NCI-H2171 treated with DMSO at 0.1 percent for 48 hours (cell line): ENCODE data around the gene MYL12B.
A peak's percentile ranks its signal among the peaks of the same experiment; 100 is the strongest.

Experiments used
- DNase-seq: peaks from one replicate; lab custom pipeline; 2025; lab: John Stamatoyannopoulos, UW

Gene MYL12B

DNA sequence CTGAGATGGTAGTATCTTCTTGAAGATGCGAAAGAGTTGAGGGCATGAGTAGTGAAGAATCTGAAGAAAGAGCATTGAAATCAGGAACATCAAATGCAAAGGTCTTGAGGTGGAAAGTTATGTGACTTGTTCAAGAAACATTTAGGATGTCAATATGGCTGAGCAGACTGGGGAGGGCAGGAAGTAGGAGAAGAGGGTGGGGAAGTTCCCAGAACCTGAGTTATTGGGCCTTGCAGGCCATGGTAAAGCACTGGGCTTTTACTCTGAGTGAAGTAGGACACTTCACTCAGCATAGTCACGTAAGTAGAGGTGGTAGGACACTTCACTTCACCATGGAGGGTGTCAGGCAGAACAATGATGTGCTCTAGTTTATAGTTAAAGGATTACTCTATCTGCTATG lies 26.1 kb upstream of the MYL12B start:
- DNase-seq, result no peak

- DNase-seq, result no peak
These were observed 25.5 kb upstream of the MYL12B start for GRCh38 chr18:3236470-3236869.

GRCh38 chr18:3238742-3239141 lies 23.2 kb upstream of the MYL12B start:
- DNase-seq, result no peak

GRCh38 chr18:3245185-3245564 lies 16.8 kb upstream of the MYL12B start:
- no peak for DNase-seq

DNA sequence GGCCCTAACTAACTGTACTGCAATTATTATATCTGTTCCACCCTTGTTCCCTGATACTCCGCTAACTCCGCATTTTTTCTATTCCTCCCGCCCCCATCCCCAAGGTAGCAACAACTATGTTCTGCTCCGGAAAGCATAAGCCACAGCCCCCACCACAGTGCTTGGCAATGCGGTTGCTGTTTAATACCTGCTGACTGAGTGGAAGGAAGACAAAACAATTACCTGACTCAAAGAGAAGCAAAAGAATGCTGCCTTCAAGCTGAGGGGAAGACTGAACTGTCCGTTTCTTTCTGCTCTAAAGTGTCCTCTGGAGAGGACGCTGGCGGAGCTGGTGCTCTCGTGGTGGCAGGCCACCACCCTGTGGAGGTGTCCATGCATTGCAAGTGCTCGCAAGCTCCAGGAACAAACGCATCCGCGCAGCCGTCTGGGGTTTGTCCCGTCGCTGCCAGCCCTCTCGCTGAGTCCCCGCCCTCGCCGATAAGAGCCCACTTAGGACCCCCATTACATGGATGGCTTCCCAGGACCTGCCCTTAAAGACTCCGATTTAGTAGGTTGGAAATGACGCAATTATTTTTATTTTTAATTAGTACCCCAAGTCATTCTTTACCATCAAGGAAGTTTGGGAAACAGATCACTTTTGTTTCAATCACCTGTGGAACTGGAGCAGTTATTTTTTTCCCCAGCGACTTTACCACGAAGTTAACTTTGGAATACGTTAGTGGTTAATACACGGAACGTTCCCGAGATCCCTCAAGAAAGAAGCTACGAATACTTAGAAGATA lies 15.9 kb upstream of the MYL12B start:
- peak; percentile 83 for DNase-seq

GRCh38 chr18:3246635-3247239 lies 15.2 kb upstream of the MYL12B start:
- DNase-seq, result no peak

DNA sequence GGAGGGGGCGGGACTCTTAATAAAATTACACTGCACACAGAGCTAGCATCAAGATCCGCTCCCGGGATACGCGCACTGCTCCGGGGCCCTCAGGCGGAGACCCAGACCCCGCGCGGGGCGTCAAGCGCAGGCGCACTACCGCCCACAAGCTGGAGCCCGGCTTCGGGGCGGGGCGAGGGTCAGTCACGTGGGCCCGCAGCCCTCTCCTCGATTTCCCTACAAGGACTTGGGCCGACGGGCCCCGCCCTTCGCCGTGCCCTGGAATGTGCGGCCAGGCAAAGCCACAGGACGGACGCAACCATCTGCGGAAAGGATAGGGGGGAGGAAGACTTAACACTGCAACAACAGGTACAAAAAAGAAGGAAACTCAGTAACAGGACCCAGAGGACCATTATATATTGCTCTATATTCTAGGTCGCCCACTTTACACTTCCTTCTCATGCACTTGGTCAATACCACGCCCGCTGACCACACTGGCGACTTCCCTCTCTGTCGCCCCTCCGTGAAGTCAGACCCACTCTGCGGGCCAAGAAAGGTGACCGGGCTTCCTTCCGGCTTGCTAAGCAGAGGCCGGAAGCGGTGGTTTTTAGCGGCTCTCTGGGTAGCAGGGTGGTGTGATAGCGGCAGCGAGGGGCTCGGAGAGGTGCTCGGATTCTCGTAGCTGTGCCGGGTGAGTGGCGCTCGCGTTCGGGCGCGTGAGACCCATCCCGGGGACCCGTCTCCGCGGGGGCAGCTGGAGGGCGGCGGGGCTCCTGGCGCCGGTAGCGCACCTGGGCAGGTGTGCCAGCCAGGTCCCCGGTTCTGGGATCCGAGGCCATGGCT lies 14.5 kb upstream of the MYL12B start, which contains the start of gene MYL12A:
Gene MYL12A, plus strand, starts transcription at position 562 of the 822 bp plus-strand sequence. CDS start 5,447 bp downstream, outside the sequence.
- peak; percentile 96 for DNase-seq

GRCh38 chr18:3248062-3248657 lies 13.8 kb upstream of the MYL12B start:
- DNase-seq, result no peak

GRCh38 chr18:3248658-3249359 lies 13.1 kb upstream of the MYL12B start:
- DNase-seq, result no peak

DNA sequence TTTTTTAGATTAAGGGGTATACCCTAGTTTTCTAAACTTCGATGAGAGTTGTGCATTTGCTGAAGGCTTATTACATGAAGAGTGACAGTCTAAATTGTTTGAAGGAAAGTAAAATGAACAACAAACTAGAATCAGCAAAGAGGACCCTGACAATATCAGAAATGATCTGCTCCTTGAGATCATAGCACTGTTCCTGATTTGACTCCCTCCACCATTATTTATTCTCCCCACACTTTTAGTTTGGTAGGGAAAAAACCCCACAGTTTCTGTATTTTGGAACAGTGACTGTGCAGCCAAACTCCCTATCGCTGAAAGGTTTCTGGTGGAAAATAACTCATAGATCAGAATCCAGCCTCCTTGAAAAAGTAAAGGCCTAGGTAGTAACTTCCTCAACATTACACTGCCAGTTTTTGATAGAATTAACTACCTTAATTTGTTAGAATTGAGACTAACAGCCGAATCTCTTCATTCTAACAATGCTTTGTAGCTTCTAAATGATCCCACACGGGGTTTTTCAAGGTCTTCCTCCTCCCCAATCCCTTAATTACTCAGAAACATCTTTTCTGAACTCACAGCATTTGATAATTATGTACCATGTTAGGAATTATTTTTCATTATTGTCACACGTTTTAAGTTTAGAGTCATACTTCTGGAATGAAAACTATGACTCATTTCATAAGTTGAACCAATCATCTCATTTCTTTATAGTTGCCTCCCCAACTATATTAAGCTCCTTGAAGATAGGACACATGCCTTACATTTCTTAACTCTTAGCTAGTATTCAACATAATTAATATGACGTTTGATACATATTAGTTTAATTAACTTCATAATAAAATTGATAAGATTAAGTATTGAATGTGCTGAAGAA lies 11.5 kb upstream of the MYL12B start:
- no peak for DNase-seq

DNA sequence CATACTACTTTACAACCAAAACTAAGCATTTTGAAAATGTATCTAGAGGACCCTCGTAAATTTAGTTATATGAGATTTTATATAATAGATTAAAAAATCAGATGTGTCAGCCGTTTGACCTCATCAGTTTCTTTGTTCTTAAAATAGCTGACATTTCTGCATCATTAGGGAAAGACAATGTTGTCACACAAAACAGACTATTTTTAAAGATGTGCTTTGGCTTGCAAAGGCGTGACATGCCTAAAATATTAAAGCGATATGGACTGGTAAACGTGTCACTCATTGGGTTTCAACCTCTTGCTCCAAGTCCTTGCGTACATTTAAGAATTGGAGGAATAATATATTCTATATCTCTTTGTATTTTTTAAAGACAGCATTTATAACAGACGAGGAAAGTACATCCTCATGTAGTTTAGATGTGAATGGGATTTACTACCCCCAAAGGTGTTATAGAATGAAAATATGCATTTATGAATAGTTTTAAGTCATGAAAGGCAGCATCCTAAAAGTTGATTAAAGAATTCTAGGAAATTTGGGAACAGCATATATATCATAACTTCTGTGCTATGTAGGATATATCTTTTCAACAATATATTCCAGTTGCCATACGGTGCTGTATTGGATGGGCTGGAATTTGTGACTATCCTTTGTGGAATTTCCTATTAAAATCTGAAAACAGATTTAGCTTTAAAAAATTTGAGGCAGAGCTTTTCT lies 10.5 kb upstream of the MYL12B start:
- no peak for DNase-seq

DNA sequence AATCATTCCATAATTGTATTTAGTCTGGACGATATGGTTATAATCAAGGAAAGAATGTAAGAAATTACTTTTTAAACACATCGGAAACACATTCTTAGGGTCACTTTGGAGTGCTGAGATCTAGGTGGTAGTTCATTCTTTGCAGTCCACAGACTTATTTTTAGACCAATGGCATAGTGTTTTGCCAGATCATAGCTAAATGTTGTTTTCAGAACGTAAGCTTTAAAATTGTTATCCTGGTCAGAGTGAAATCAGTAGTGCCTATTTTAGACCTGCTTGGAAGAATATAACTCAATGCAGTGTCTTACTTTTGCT lies 10.0 kb upstream of the MYL12B start:
- no peak for DNase-seq

GRCh38 chr18:3252843-3253242 lies 9.1 kb upstream of the MYL12B start:
- DNase-seq, result no peak

DNA sequence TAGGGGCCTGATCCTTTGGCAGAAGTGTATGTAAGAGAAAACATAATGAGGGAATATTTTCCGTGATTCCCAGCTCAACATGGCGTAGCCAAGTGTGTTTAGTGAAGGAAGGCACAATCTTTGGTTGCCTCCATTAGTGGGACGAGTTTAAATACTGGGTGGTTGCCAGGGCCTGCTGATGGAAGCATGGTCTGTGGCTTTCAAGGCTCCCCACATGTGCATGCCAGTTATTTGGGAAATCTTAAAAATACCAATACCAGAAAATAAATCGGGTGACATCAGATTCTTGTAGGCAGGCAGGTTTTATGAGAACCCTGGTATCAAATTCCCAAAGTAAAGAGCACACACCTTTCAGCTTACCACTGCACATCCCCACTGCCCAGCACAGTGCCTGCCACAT lies 7.2 kb upstream of the MYL12B start:
- DNase-seq, result no peak

DNA sequence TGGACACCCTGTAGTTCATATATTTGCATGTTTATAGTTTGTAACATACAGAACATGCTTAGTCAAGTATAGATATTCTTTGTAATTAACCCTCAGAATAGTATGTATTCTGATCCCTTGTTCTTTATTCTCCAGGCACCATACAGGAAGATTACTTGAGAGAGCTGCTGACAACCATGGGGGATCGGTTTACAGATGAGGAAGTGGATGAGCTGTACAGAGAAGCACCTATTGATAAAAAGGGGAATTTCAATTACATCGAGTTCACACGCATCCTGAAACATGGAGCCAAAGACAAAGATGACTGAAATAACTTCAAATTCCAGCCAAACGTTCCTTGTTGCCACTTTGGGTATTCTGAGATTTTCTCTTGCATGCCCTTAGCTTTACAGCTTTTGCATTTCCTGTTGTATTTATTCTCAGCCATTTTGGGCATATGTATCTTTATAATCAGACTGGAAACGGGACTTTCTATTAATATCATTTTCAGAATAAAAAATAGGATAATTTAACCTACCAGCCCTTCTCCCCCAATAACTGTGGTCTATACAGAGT lies 6.2 kb upstream of the MYL12B start:
- no peak for DNase-seq

GRCh38 chr18:3256693-3257626 lies 5.0 kb upstream of the MYL12B start:
- no peak for DNase-seq

DNA sequence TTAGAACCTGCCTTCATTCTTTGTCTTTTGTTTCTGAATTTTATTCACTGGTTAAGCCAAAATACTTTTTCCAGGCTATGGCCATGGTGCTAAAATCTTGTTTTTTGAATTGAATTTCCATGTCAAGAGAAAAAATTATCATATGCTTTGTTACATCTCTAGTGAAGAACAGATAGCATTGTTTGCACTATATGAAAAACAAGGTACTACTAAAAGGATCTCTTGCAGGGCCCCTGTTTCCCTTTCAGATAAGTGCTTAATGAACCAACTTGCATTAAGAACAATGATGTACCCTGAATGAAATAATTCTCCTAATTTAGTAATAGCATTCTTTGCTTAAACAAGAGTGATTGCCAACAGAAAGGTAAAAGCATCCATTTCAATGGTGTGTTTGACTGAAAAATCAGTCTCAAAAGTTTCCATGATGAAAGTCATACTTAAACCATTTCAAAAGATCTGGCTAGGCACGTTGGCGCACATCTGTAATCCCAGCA lies 4.3 kb upstream of the MYL12B start:
- no peak for DNase-seq

DNA sequence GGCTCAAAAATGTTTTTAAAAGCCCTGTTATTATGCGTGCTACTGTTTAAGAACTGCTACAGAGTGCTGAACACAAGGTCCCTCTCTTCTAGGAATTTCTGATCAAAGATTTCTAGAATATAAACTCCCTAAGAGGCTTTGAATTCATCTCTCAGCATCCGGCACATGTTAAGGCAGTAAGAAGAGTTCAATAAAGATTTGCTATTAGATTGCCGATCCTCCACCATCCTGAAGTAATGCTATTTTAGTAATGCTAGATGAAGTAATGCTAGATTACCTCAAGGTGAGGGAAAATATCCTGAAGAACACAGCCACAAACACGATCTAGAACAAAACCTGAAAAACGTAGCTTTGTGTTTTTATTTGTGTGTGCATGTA lies 949 bp upstream of the MYL12B start:
- DNase-seq, result no peak
